DMS114 treated with DMSO at 0.1 percent for 48 hours (cell line): ENCODE measurements around the gene RGMB.
A peak's percentile ranks its signal among the peaks of the same experiment; 100 is the strongest.
"Not testable (repeated sequence)": the region's sequence is repeated elsewhere in the genome, so short reads cannot be mapped to it uniquely, and the experiment has no call there.

Experiments used
- DNase-seq: peaks from one replicate; lab custom pipeline; 2025; ENCODE audit not compliant: unreplicated experiment; lab: John Stamatoyannopoulos, UW

Gene RGMB, protein sequence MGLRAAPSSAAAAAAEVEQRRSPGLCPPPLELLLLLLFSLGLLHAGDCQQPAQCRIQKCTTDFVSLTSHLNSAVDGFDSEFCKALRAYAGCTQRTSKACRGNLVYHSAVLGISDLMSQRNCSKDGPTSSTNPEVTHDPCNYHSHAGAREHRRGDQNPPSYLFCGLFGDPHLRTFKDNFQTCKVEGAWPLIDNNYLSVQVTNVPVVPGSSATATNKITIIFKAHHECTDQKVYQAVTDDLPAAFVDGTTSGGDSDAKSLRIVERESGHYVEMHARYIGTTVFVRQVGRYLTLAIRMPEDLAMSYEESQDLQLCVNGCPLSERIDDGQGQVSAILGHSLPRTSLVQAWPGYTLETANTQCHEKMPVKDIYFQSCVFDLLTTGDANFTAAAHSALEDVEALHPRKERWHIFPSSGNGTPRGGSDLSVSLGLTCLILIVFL

DNA sequence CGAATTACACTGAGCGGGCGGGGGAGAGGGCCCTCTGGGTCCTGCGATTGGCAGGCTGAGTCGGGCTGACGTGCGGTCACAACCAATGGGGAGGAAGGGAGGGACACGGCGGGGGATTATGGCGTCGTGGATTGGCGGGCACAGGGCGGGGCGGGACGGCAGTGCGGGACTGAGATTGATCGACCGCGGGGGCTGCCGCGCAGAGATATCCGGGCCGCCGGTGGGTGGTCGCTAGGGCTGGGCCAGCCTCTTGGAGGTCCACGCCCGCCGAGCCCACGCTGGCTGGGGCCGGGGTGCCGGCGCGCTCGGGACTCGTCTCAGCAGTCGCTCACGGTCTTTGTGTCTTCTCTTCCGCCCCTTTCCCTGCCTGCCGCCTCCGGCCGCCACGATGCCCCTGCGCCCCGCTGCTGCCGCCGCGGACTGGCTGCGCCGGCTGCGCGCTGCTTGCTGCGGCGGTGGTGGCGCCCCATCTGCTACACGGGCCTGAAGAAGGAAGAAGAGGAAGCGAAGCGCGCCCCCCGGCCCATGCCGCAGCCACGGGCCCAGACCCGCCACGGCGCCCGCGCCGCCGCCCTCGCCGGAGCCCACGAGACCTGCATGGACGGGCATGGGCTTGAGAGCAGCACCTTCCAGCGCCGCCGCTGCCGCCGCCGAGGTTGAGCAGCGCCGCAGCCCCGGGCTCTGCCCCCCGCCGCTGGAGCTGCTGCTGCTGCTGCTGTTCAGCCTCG, at the start of gene RGMB:
Gene RGMB, plus strand, starts transcription at position 200 of the 728 bp plus-strand sequence. Its CDS starts 408 bp downstream, at position 608.
- peak; percentile 96 for DNase-seq

DNA sequence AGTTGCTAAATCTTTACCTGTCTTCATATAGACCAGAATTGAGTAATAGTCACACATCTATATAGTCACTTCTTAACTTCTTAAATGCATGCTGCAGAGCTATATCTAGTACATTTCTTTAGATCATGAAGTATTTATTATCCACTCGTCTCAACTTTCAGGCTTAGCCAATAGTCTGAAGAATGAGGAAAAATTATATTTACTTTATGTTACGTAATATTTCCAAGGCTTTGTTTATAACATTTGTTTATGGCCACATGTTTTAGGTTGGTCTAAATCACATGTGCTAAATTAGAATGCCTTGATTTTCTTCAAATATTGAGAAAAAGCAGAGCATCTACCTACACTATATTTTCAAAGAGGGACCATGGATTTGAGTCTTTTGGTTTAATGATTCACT, 47.2 kb upstream of the RGMB start:
- no peak for DNase-seq

- DNase-seq: no peak
Measured at GRCh38 chr5:98727686-98728085, 45.8 kb upstream of the RGMB start.

DNA sequence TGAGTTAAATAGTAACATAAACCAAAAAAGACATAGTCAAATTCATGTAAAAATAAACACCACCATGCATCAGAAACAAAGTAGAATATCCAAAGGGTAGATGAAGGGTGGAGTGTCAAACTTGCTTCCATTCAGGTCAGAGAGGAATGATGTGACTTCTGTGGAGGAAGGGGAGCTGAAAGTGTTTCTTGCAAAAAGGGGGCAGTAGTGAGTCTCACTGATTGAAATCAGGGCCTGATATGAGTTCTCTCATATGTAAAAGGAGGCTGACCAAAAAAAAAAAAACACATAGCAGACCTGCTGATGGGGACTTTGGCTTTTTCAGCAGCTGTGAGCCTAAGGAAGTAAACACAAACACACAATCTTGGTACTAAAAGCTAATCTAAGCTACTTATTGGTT, 38.8 kb upstream of the RGMB start:
- DNase-seq: no peak

DNA sequence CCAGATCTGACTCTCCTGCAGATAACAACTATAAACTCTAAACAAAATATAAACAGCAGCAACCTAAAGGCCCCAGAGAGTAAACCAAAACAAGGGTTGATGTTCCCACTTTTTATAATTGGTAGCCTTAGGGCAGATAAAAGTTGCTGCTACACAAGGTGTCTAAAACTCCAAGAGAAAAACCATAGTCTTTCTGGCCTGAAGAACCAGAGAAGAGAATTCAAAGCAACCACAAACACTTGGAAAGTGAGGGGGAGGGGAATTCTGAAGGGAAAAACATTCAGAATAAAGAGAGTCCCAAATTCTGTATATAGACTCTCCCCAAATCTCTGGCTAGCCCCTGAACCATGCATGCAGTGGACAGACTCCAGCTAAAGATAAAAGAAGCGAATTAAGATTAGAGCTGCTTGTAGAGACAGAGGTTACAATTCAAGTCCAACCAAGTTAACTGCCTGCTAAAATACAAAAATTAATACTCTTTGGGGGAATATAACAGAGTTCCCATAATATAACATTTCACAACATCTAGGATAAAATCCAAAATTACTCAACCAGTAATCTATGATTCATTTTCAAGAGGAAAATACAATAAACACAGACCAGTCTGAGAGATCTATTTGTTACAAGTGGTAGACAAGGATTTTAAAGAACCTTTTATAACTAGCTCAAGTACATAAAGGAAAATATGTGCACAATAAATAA, 37.5 kb upstream of the RGMB start:
- DNase-seq: no peak

GRCh38 chr5:98736753-98737152, 36.7 kb upstream of the RGMB start:
- no peak for DNase-seq

DNA sequence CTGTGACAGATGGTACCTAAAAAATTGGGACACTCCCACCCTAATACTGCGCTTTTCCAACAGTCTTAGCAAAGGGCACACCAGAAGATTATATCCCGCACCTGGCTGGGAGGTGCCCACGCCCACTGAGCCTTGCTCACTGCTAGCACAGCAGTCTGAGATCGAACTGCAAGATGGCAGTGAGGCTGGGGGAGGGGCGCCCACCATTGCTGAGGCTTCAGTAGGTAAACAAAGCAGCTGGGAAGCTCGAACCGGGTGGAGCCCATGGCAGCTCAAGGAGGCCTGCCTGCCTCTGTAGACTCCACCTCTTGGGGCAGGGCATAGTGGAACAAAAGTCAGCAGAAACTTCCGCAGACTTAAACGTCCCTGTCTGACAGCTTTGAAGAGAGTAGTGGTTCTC, 36.0 kb upstream of the RGMB start:
- not testable (repeated sequence) for DNase-seq

DNA sequence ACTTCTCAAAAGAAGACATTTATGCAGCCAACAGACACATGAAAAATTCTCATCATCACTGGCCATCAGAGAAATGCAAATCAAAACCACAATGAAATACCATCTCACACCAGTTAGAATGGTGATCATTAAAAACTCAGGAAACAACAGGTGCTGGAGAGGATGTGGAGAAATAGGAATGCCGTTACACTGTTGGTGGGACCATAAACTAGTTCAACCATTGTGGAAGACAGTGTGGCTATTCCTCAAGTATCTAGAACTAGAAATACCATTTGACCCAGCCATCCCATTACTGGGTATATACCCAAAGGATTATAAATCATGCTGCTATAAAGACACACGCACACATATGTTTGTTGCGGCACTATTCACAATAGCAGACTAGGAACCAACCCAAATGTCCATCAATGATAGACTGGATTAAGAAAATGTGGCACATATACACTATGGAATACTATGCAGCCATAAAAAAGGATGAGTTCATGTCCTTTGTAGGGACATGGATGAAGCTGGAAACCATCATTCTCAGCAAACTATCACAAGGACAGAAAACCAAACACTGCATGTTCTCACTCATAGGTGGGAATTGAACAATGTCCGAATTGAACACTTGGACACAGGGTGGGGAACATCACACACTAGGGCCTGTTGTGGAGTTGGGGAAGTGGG, 34.8 kb upstream of the RGMB start:
- not testable (repeated sequence) for DNase-seq

GRCh38 chr5:98741926-98742325, 31.5 kb upstream of the RGMB start:
- DNase-seq: no peak

GRCh38 chr5:98742396-98743073, 30.9 kb upstream of the RGMB start:
- no peak for DNase-seq

DNA sequence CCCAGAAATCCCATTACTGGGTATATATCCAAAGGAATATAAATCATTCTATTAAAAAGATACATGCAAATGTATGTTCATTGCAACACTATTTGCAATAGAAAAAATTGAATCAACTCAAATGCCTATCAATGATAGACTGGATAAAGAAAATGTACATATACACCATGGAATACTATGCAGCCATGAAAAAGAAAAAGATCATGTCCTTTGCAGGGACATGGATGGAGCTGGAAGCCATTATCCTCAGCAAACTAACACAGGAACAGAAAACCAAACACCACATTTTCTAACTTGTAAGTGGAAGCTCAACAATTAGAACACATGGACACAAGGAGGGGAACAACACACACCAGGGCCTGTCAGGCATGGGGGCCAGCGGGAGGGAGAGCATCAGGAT, 25.2 kb upstream of the RGMB start:
- not testable (repeated sequence) for DNase-seq

DNA sequence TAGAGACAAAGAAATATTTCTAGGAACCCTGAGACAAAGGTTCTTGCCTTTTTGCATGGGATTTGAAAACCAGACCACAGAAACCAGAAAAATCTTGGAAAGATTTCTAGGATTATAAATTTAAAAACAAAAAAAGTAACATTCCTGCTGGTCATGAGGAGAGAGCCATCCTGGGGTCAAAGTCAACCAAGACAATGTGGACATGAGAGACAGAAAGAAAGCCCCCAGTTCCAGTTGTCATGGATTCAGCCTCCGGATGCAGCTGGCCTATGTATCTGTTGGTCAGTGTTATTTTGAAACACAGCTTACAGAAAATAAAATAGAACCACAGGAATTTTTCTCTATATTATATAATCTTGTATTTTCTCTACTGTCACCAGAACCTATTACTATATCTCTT, 24.4 kb upstream of the RGMB start:
- DNase-seq: no peak

- peak; percentile 1 for DNase-seq
Measured at GRCh38 chr5:98750693-98751092, 22.8 kb upstream of the RGMB start.

DNA sequence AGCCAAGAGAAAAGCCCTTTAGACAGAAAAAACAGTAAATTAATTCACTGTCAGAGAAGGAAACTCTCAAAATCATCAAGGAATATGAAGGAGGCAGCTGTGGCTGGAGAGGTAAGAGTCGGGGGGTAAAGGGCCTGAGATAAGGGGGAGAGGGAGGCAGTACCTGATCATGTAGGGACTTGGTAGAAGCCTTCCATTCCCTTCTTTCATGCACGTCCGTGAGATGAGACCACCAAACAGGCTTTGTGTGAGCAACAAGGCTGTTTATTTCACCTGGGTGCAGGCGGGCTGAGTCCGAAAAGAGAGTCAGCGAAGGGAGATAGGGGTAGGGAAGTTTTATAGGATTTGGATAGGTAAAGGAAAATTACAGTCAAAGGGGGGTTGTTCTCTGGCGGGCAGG, 21.1 kb upstream of the RGMB start:
- not testable (repeated sequence) for DNase-seq

GRCh38 chr5:98752801-98753200, 20.7 kb upstream of the RGMB start:
- not testable (repeated sequence) for DNase-seq

DNA sequence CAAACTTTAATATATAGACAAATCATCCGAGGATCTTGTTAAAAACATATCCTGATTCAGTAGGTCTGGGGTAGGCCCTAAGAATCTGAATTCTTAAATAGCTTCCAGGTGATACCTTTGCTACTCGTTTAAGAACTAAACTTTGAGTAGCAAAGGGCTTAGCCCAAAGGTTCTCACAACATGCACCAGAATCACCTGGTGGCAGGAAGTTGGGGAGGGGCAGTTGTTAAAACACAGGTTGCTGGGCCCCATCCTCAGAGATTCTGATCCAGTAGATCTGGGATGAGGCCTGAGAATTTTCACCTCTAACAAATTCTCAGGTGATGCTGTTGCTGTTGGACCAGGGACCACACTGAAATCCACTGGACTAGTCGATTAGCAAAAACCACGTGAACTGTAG, 20.0 kb upstream of the RGMB start:
- DNase-seq: no peak

- no peak for DNase-seq
Measured at GRCh38 chr5:98755406-98755805, 18.1 kb upstream of the RGMB start.

DNA sequence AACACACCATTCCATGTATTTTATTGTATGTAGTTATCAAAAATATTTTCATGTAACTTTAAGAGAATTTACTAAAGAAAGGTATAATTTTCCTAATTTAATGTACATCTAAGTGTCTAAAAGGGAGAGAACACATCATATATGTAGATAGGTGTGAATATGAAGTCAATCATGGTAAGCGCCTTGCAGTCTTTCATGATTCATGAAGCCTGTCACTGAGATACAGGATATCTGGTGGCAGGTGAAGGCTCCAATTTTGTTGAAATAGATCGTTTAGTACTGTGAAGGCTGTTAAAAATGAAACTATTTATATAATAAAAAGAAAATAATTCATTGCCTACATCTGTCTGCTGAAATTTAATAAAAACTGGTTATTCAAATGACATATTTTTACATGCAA, 15.5 kb upstream of the RGMB start:
- no peak for DNase-seq

GRCh38 chr5:98763001-98763630, 10.3 kb upstream of the RGMB start:
- DNase-seq: no peak

DNA sequence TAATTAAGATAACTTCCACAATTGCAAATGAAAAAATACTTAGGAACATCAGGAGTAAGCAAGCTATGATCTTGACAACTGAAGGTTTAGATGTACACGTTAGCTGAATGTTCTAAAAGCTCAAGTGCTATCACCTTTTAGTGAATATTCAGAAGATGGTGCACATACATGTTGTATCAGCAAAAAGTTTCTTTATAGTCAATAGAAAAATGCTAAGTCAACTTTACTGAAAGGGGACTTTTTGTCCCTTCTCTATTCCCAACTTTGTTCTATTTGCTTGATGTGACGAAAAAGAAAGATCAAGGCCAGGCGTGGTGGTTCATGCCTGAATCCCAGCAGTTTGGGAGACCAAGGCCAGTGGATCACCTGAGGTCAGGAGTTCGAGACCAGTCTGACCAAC, 7.6 kb upstream of the RGMB start:
- no peak for DNase-seq
